Measurements from ENCODE around the gene CDH15. TPM values are rescaled to one million over a fixed set of nuclear protein-coding genes. Genes with fewer than 3 reads are reported as not detected.
"Not testable (repeated sequence)": the region's sequence is repeated elsewhere in the genome, so short reads cannot be mapped to it uniquely, and the experiment has no call there.

The CDH15 gene
- total and polyA plus RNA-seq, 2 donors (not counting 1 experiment from before 2014, with no cell fraction given) = not detected

- no peaks in the 10 kb centered on the region for H3K27me3 ChIP-seq (replicated peaks in 1 of 4; ENCODE audit: control extremely low read depth in 1 of 4, control insufficient read depth in 3 of 4, insufficient read depth in 4 of 4, low read length in 3 of 4)
- H3K79me2 ChIP-seq (ENCODE audit: control insufficient read depth, insufficient read depth, low read length) = no peaks in the 10 kb centered on the region
- no peak overlapping the region for H3K4me2 ChIP-seq (replicated peaks; ENCODE audit: low read depth, low read length, poor library complexity, severe bottlenecking)
- ChIA-PET POLR2A (no interaction called here), CTCF (no interaction called here)
- H3K27ac ChIP-seq (ENCODE audit: low read length in 2 of 2) = no peak overlapping the region
- no peak overlapping the region for H2AFZ ChIP-seq (ENCODE audit: insufficient read depth, low read depth, low read length, poor library complexity, severe bottlenecking)
- ATAC-seq (ENCODE audit: low read depth) (no peak), DNase-seq (no peak)
- intact Hi-C loops (cut with micrococcal nuclease) = loop anchor here (10.0 kb wide), 1 partner anchor 412 kb away; the partner anchor contains the start of genes CHMP1A and SPATA33
- peak overlapping the region; percentile 18 for H3K27ac Mint-ChIP-seq
- no peak overlapping the region for H3K4me3 ChIP-seq (ENCODE audit: control extremely low read depth in 1 of 5, extremely low read depth in 1 of 5, insufficient read depth in 1 of 5, low read depth in 2 of 5, low read length in 4 of 5)
- H3K36me3 ChIP-seq (replicated peaks in 1 of 2; ENCODE audit: control extremely low read depth in 1 of 2, control insufficient read depth in 1 of 2, extremely low read depth in 1 of 2, insufficient read depth in 2 of 2, low read length in 1 of 2) = no peaks in the 10 kb centered on the region
- H3K4me3 Mint-ChIP-seq = peak overlapping the region; percentile 15
- 62% methylated on average over 10 of the region's 12 CpGs for WGBS (ENCODE audit: insufficient coverage)
- no peak overlapping the region for H3K9ac ChIP-seq (ENCODE audit: low read length)
- H3K27me3 Mint-ChIP-seq = no peaks in the 10 kb centered on the region
- peaks cover 0 to 14% of the 10 kb centered on the region in 2 donors for H3K4me1 ChIP-seq (ENCODE audit: control insufficient read depth in 2 of 2, insufficient read depth in 2 of 2, low read length in 2 of 2)
- no peaks in the 10 kb centered on the region for H4K20me1 ChIP-seq (ENCODE audit: control insufficient read depth, insufficient read depth, low read length, poor library complexity, severe bottlenecking)
- H3K4me1 Mint-ChIP-seq = peaks cover 15% of the 10 kb centered on the region
- no peak for TF ChIP-seq CTCF (IDR thresholded peaks at IDR 0.05)
- TF ChIP-seq EZH2 (IDR thresholded peaks at IDR 0.05; ENCODE audit: borderline replicate concordance, insufficient read depth, low read depth, low read length, poor library complexity, severe bottlenecking) = no peak
- H3K9me3 Mint-ChIP-seq (ENCODE audit: insufficient read depth) = no peaks in the 10 kb centered on the region
- H3K9me3 ChIP-seq (ENCODE audit: control extremely low read depth in 1 of 3, control insufficient read depth in 2 of 3, insufficient read depth in 1 of 3, low read length in 2 of 3) = peaks cover 0 to 7% (median 0%) of the 10 kb centered on the region in 3 donors
Measured at GRCh38 chr16:89242795-89243200, 71.2 kb downstream of the CDH15 start.

GRCh38 chr16:89243664-89244063, 72.1 kb downstream of the CDH15 start:
- Histone ChIP-seq H3K4me3 (ENCODE audit: control extremely low read depth in 1 of 5, extremely low read depth in 1 of 5, insufficient read depth in 1 of 5, low read depth in 2 of 5, low read length in 4 of 5) (no peak overlapping the region), H4K20me1 (ENCODE audit: control insufficient read depth, insufficient read depth, low read length, poor library complexity, severe bottlenecking) (no peaks in the 10 kb centered on the region), H3K4me1 (ENCODE audit: control insufficient read depth in 2 of 2, insufficient read depth in 2 of 2, low read length in 2 of 2) (peaks cover 3 to 21% of the 10 kb centered on the region in 2 donors), H2AFZ (ENCODE audit: insufficient read depth, low read depth, low read length, poor library complexity, severe bottlenecking) (no peak overlapping the region), H3K79me2 (ENCODE audit: control insufficient read depth, insufficient read depth, low read length) (no peaks in the 10 kb centered on the region), H3K27me3 (replicated peaks in 1 of 4; ENCODE audit: control extremely low read depth in 1 of 4, control insufficient read depth in 3 of 4, insufficient read depth in 4 of 4, low read length in 3 of 4) (no peaks in the 10 kb centered on the region), H3K4me2 (replicated peaks; ENCODE audit: low read depth, low read length, poor library complexity, severe bottlenecking) (no peak overlapping the region), H3K9me3 (ENCODE audit: control extremely low read depth in 1 of 3, control insufficient read depth in 2 of 3, insufficient read depth in 1 of 3, low read length in 2 of 3) (peaks cover 0 to 16% (median 0%) of the 10 kb centered on the region in 3 donors), H3K9ac (ENCODE audit: low read length) (no peak overlapping the region), H3K36me3 (replicated peaks in 1 of 2; ENCODE audit: control extremely low read depth in 1 of 2, control insufficient read depth in 1 of 2, extremely low read depth in 1 of 2, insufficient read depth in 2 of 2, low read length in 1 of 2) (no peaks in the 10 kb centered on the region), H3K27ac (ENCODE audit: low read length in 2 of 2) (no peak overlapping the region)
- ATAC-seq (ENCODE audit: low read depth) = no peak
- H3K4me1 Mint-ChIP-seq = peaks cover 15% of the 10 kb centered on the region
- ChIA-PET CTCF (interaction anchor here (0.5 to 1.2 kb wide), 2 partner anchors 45 to 449 kb away, joined by 3 read pairs; no protein-coding TSS in a partner anchor), POLR2A (no interaction called here)
- WGBS (ENCODE audit: insufficient coverage) = 91% methylated on average over 4 of the region's 5 CpGs
- no peaks in the 10 kb centered on the region for H3K27me3 Mint-ChIP-seq
- DNase-seq = no peak
- intact Hi-C loops (cut with micrococcal nuclease) = loop anchor here (10.0 kb wide), 1 partner anchor 411 kb away; the partner anchor contains the start of genes CHMP1A and SPATA33
- H3K4me3 Mint-ChIP-seq = no peak overlapping the region
- H3K9me3 Mint-ChIP-seq (ENCODE audit: insufficient read depth) = no peaks in the 10 kb centered on the region
- H3K27ac Mint-ChIP-seq = peak overlapping the region; percentile 10
- TF ChIP-seq EZH2 (IDR thresholded peaks at IDR 0.05; ENCODE audit: borderline replicate concordance, insufficient read depth, low read depth, low read length, poor library complexity, severe bottlenecking) (no peak), CTCF (IDR thresholded peaks at IDR 0.05) (no peak)

GRCh38 chr16:89244264-89244663, 72.7 kb downstream of the CDH15 start:
- Histone ChIP-seq H3K9me3 (ENCODE audit: control extremely low read depth in 1 of 3, control insufficient read depth in 2 of 3, insufficient read depth in 1 of 3, low read length in 2 of 3) (peaks cover 0 to 22% (median 0%) of the 10 kb centered on the region in 3 donors), H3K4me1 (ENCODE audit: control insufficient read depth in 2 of 2, insufficient read depth in 2 of 2, low read length in 2 of 2) (peaks cover 3 to 21% of the 10 kb centered on the region in 2 donors)
- peaks cover 15% of the 10 kb centered on the region for H3K4me1 Mint-ChIP-seq
- WGBS (ENCODE audit: insufficient coverage) = 92% methylated on average over 13 of the region's 13 CpGs
- POLR2A ChIA-PET; DNase-seq; H3K4me3 Mint-ChIP-seq; H3K79me2 ChIP-seq (ENCODE audit: control insufficient read depth, insufficient read depth, low read length); H3K4me3 ChIP-seq (ENCODE audit: control extremely low read depth in 1 of 5, extremely low read depth in 1 of 5, insufficient read depth in 1 of 5, low read depth in 2 of 5, low read length in 4 of 5); H4K20me1 ChIP-seq (ENCODE audit: control insufficient read depth, insufficient read depth, low read length, poor library complexity, severe bottlenecking); H3K9me3 Mint-ChIP-seq (ENCODE audit: insufficient read depth); H3K4me2 ChIP-seq (replicated peaks; ENCODE audit: low read depth, low read length, poor library complexity, severe bottlenecking); H3K27ac Mint-ChIP-seq; ATAC-seq (ENCODE audit: low read depth); H3K27me3 Mint-ChIP-seq; H3K27me3 ChIP-seq (replicated peaks in 1 of 4; ENCODE audit: control extremely low read depth in 1 of 4, control insufficient read depth in 3 of 4, insufficient read depth in 4 of 4, low read length in 3 of 4); H3K36me3 ChIP-seq (replicated peaks in 1 of 2; ENCODE audit: control extremely low read depth in 1 of 2, control insufficient read depth in 1 of 2, extremely low read depth in 1 of 2, insufficient read depth in 2 of 2, low read length in 1 of 2); H3K9ac ChIP-seq (ENCODE audit: low read length); H3K27ac ChIP-seq (ENCODE audit: low read length in 2 of 2); H2AFZ ChIP-seq (ENCODE audit: insufficient read depth, low read depth, low read length, poor library complexity, severe bottlenecking): not testable (repeated sequence)
- CTCF ChIA-PET = interaction anchor here (1.2 kb wide), 1 partner anchor 45 kb away, joined by 3 read pairs; no protein-coding TSS in a partner anchor
- intact Hi-C loops (cut with micrococcal nuclease) = loop anchor here (10.0 kb wide), 1 partner anchor 411 kb away; the partner anchor contains the start of genes CHMP1A and SPATA33
